B cell (primary cell): ENCODE data around the gene GNB5.
"Not testable (repeated sequence)": the region's sequence is repeated elsewhere in the genome, so short reads cannot be mapped to it uniquely, and the experiment has no call there.

Experiments used
- EZH2 ChIP-seq: IDR thresholded peaks from 2 replicates; pipeline ENCODE4 v1.6.1; 2012; ENCODE audit warnings: borderline replicate concordance, low read depth, mild to moderate bottlenecking, moderate library complexity, low read length; ENCODE audit not compliant: insufficient read depth, poor library complexity, severe bottlenecking
- TF ChIP-seq, protein P1 (sequence below): fragments of 200-600 bp; IDR thresholded peaks from one replicate; pipeline ENCODE4 v1.8.0; 2022; ENCODE audit warnings: antibody characterized with exemption, mild to moderate bottlenecking

DNA sequence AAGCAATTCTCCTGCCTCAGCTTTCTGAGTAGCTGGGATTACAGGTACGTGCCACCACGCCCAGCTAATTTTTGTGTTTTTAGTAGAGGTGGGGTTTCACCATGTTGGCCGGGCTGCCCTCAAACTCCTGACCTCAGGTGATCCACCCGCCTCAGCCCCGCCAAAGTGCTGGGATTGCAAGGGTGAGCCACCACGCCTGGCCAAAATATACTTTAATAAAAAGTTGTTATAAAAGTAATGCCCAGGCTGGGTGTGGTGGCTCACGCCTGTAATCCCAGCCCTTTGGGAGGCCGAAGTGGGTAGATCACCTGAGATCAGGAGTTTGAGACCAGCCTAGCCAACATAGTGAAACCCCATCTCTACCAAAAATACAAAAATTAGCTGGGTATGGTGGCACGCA is 94.7 kb downstream of the GNB5 start:
- TF ChIP-seq, protein P1, sequence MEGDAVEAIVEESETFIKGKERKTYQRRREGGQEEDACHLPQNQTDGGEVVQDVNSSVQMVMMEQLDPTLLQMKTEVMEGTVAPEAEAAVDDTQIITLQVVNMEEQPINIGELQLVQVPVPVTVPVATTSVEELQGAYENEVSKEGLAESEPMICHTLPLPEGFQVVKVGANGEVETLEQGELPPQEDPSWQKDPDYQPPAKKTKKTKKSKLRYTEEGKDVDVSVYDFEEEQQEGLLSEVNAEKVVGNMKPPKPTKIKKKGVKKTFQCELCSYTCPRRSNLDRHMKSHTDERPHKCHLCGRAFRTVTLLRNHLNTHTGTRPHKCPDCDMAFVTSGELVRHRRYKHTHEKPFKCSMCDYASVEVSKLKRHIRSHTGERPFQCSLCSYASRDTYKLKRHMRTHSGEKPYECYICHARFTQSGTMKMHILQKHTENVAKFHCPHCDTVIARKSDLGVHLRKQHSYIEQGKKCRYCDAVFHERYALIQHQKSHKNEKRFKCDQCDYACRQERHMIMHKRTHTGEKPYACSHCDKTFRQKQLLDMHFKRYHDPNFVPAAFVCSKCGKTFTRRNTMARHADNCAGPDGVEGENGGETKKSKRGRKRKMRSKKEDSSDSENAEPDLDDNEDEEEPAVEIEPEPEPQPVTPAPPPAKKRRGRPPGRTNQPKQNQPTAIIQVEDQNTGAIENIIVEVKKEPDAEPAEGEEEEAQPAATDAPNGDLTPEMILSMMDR, result not testable (repeated sequence)
- not testable (repeated sequence) for TF ChIP-seq EZH2
